Measurements from ENCODE around the gene PLSCR2.

Gene PLSCR2, protein sequence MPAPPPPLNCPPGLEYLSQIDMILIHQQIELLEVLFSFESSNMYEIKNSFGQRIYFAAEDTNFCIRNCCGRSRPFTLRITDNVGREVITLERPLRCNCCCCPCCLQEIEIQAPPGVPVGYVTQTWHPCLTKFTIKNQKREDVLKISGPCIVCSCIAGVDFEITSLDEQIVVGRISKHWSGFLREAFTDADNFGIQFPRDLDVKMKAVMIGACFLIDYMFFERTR
- total RNA-seq: 0 to 0.39 (median 0.12) reads per million in 9 experiments

DNA sequence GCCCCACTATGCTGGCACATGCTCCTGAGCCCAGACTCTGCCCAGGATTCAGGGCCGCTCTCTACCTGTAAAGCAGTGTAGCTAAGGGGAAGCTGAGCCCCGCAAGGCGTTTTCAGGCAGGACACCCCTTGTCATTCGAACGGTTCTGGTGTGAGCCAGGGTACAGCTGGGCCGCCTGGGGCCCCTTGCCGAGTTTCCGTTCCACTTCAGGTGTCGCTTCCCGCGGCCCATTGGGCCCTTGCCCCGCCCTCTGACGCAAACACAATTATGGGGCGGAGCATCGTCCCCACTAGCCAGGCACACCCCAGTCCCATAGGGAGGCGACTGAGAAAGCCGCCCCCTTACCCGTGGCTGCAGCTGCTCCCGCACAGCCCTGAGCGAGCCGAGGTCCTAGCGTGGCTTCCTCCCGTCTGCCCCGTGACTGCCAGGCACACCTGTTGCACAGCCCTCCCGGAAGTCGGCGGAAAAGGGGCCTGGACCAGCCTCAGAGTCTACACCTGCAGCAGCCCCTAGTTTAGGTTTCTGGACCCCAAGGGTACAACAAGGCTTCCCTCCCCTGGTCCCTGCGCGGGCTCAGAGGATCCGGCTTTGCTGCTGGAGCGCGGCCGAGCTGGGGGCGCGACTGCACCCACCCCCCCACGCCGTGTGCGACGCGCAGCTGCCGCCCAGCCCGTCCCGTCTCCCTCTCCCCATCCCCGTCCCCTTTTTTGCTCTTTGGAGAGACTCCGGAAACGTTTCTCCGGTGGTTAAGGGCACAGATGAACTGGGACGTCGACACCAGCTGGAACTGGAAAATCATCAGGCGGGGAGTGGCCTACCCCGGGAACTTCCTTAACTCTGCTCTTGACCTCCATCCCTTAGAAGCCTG is at the start of gene PLSCR2:
TSS of gene PLSCR2 (minus strand) at position 412 of the 868 bp plus-strand sequence. CDS start 9,657 bp downstream, outside the sequence.
- peak within 1 kb of the TSS; percentile 69 to 77 for H3K27ac Mint-ChIP-seq
- peaks cover 0 to 6% of the 10 kb centered on the region in 2 donors for H3K4me1 Mint-ChIP-seq (ENCODE audit: low read depth in 2 of 2)
- H3K27me3 Mint-ChIP-seq: peaks cover 2 to 8% of the 10 kb centered on the region in 2 donors
- H3K4me3 Mint-ChIP-seq: peak within 1 kb of the TSS; percentile 78 to 82
- no peaks in the 10 kb centered on the region for H3K36me3 Mint-ChIP-seq (ENCODE audit: insufficient read depth)
- ATAC-seq (replicated peaks) (peak; percentile 94), DNase-seq (peak; percentile 53 to 74 (median 62))
- no peaks in the 10 kb centered on the region for H3K9me3 Mint-ChIP-seq

DNA sequence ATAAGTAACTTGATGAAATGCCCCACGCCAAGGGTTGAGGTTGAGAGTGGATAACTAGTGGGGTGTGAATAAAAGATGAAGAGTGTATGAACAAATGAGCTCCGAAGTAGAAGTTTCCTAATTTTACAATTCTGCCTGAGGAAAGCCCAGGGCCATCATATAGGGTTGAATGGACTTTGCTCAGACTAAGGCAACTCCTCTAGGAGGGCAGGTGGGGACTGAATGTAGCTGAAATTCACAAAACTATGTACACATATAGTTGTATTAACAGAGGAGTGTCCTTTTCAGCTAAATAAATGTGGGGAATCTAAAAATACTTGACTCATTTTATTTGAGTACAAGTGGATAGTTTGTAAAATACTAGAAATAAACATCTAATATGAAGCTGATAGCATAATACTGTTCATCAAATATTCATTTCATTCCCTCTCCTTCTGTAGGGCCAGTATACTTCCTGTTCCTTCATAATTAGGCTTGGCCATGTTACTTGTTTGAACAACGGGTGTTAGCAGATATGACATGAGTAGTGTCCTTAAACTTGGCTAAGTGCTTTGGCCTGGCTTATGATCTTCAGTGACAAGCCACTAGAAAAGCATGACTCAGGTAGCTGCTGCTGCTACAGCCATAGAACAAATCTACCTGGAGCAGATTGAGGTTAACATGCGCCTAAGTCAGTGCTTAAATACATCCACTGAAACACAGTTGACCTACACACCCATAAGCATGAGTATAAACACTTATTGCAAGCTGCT is 48.5 kb upstream of the PLSCR2 start:
- H3K36me3 Mint-ChIP-seq (ENCODE audit: insufficient read depth): peaks cover 6% of the 10 kb centered on the region
- no peak overlapping the region for H3K4me3 Mint-ChIP-seq
- H3K27me3 Mint-ChIP-seq: no peaks in the 10 kb centered on the region
- ATAC-seq (replicated peaks) (no peak), DNase-seq (no peak)
- H3K4me1 Mint-ChIP-seq (ENCODE audit: low read depth in 2 of 2): peaks cover 0 to 9% of the 10 kb centered on the region in 2 donors
- H3K27ac Mint-ChIP-seq: no peak overlapping the region
- no peaks in the 10 kb centered on the region for H3K9me3 Mint-ChIP-seq

DNA sequence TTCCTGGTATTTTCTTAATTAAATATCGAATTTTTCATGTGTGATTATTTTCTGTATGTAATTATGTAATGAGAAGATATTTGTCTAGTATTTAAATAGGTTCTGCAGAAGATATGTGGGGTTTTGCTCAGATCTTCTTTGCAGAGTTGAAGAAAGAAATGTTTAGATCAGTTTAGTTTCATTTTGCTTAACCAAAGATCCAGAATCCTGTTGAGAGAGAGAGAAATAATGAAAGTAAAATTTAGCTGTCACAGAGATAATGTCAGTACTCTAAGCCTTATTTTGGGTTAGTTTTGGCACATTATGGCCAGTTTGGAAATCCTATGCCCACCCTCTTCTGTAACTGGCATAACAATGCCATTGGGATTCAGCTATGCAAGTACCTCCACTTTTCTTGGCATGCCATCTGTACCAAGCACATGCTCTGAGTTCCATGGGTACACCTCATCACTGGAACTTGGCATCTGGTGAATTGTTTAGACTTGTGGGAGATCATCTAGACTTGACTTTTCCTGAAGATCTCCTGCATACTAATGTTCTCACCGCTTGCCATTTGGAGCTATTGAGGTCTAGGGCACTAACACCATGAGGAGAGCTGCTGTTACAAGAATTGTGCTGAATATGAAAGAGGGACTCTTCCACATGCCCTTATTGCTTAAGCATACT is 44.2 kb upstream of the PLSCR2 start:
- Mint-ChIP-seq H3K27me3 (no peaks in the 10 kb centered on the region), H3K4me3 (no peak overlapping the region), H3K36me3 (ENCODE audit: insufficient read depth) (peaks cover 6% of the 10 kb centered on the region), H3K4me1 (ENCODE audit: low read depth in 2 of 2) (peaks cover 0 to 9% of the 10 kb centered on the region in 2 donors), H3K27ac (no peak overlapping the region), H3K9me3 (no peaks in the 10 kb centered on the region)
- DNase-seq: no peak
- ATAC-seq (replicated peaks): no peak

DNA sequence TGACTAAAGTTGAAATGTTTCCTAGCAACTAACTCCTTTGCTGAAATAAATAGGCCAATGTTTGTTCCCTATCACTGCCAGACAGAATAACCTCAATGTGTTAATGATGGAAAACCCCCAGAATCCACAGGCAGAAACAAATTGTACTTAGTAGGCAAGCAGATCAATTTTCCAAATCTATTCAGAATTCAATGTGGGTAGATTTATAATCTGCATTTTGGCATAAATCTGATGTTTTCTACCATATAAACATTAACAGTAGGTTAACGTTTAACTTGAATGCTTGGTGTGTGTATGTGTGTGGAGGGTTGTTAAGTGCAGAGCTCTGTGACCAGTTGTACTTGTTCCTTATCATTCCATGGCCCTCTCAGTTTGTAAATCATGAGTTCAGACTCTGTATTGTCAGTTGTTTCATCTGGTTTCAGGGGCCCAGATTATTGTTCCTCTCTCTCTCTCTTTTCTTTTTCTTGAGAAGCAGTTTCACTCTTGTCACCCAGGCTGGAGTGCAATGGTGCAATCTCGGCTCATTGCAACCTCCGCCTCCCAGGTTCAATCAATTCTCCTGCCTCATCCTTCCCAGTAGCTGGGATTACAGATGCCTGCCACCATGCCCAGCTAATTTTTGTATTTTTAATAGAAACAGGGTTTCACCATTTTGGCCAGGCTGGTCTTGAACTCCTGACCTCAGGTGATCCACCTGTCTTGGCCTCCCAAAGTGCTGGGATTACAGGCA is 42.2 kb upstream of the PLSCR2 start:
- Mint-ChIP-seq H3K36me3 (ENCODE audit: insufficient read depth) (peaks cover under 1% of the 10 kb centered on the region), H3K9me3 (no peaks in the 10 kb centered on the region), H3K4me1 (ENCODE audit: low read depth in 2 of 2) (peaks cover 0 to 10% of the 10 kb centered on the region in 2 donors), H3K4me3 (no peak overlapping the region), H3K27ac (peak overlapping the region in 1 of 2 donors; percentile 33), H3K27me3 (no peaks in the 10 kb centered on the region)
- ATAC-seq (replicated peaks) (no peak), DNase-seq (no peak)

DNA sequence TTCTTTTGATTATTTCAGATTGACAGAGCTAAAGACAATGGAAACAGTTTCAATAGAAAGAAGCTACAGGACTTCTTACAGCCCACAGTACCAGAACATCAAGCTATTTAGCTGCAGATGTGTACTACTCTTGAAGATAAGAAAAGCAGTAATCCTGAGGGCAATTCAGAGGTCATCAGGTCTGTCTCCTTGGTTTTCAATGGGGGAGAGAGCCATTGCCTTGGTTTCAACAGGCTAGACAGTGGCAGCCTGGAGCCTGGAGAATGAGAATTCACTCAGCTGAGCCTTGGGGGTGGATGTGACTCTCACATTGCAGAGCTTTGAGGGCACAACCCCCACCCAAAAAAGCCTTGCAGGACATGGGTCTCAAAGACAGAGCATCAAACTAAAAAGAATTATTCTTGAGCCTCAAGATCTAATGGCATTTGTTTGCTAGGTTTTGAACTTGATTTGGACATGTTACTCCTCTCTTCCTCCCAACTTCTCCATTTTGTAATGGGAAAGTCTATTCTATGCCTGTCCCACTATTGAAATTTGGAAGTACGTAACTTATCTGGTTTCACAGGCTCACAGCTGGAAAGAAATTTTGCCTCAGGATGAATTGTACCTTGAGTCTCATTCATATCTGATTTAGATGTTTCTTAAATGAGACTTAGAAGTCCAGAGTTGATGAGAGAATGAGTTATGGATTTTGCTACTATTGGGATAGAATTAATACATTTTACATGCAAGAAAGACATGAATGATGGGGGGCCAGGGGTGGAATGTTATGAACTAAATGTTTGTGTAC is 38.2 kb upstream of the PLSCR2 start:
- DNase-seq (no peak), ATAC-seq (replicated peaks) (no peak)
- no peaks in the 10 kb centered on the region for H3K36me3 Mint-ChIP-seq (ENCODE audit: insufficient read depth)
- no peaks in the 10 kb centered on the region for H3K27me3 Mint-ChIP-seq
- no peaks in the 10 kb centered on the region for H3K9me3 Mint-ChIP-seq
- H3K4me3 Mint-ChIP-seq: no peak overlapping the region
- H3K27ac Mint-ChIP-seq: no peak overlapping the region
- peaks cover 0 to 8% of the 10 kb centered on the region in 2 donors for H3K4me1 Mint-ChIP-seq (ENCODE audit: low read depth in 2 of 2)

DNA sequence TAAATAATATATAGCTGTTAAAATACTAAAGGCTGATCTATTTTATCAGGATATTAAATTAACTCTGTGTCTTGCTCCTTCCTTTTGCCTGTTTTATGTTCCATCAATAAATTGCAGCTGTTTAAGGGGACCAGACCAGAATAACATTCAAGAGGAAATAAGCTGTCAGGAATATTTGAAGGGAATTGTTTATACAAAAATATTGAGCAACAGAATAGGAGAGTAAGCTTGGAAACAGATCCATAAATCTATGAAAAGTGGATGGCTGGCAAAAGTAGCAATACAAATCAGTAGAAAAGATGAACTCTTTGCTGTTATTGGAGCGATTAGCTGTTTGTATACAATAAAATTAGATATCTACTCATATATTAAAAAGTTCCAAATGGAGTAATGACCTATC is 36.2 kb upstream of the PLSCR2 start:
- Mint-ChIP-seq H3K4me3 (no peak overlapping the region), H3K27me3 (no peaks in the 10 kb centered on the region), H3K9me3 (no peaks in the 10 kb centered on the region), H3K36me3 (ENCODE audit: insufficient read depth) (no peaks in the 10 kb centered on the region), H3K27ac (no peak overlapping the region), H3K4me1 (ENCODE audit: low read depth in 2 of 2) (peaks cover 0 to 8% of the 10 kb centered on the region in 2 donors)
- ATAC-seq (replicated peaks) (no peak), DNase-seq (no peak)

DNA sequence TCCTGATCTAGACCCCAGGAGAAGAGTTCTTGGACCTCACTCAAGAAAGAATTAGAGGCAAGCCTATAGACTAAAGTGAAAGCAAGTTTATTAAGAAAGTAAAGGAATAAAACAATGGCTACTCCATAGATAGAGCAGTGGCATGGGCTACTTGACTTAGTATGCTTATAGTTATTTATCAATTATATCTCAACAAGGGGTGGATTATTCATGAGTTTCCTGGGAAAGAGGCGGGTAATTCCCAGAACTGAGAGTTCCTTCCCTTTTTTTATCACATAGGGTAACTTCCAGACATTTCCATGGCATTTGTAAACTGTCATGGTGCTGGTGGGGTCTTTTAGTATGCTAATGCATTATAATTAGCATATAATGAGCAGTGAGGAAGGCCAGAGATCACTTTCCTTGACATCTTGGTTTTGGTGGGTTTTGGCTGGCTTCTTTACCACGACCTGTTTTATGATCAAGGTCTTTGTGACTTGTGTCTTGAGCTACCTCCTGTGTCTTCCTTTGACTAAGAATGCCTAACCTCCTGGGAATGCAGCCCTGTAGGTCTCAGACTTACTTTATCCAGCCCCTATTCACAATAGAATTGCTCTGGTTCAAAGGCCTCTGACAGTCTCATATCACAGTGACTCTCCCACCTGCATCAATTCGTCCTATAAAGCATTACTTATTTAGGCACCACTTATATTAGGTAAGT is 35.3 kb upstream of the PLSCR2 start:
- Mint-ChIP-seq H3K4me3 (no peak overlapping the region), H3K27ac (no peak overlapping the region), H3K36me3 (ENCODE audit: insufficient read depth) (no peaks in the 10 kb centered on the region), H3K9me3 (no peaks in the 10 kb centered on the region), H3K27me3 (no peaks in the 10 kb centered on the region), H3K4me1 (ENCODE audit: low read depth in 2 of 2) (peaks cover 0 to 8% of the 10 kb centered on the region in 2 donors)
- DNase-seq: no peak
- ATAC-seq (replicated peaks): no peak

DNA sequence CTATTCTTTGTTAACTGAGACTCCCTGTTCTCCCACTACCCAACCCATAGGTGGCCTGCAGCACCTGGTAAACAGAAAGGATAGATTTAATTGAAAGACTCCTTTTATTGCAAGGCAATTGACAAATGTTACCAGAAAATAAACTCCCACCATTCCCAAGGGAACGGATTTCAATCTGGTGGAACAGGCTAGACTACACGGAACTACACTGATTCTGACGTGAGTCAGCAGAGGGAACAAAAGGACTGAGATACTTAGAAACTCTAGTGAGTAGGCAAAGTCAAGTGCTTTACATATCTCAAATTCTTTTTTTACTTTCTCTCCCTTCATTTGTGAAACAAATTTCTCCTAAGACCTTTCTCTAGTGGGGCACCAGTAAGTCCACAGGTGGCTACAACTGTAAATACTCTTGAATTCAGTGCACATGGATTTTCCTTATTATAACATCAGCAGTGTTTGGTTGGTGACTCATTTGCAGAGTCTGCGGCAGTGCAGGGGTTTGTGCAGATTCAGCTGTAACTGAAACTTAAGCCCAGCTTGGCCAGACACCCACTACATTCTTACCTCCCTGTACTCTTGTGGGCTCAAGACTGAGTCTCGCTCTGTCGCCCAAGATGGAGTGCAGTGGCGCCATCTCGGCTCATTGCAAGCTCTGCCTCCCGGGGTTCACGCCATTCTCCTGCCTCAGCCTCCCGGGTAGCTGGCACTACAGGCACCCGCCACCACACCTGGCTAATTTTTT is 34.3 kb upstream of the PLSCR2 start:
- Mint-ChIP-seq H3K9me3 (no peaks in the 10 kb centered on the region), H3K27ac (no peak overlapping the region), H3K27me3 (no peaks in the 10 kb centered on the region), H3K4me3 (no peak overlapping the region), H3K4me1 (ENCODE audit: low read depth in 2 of 2) (peaks cover 0 to 8% of the 10 kb centered on the region in 2 donors), H3K36me3 (ENCODE audit: insufficient read depth) (no peaks in the 10 kb centered on the region)
- DNase-seq (no peak), ATAC-seq (replicated peaks) (no peak)

DNA sequence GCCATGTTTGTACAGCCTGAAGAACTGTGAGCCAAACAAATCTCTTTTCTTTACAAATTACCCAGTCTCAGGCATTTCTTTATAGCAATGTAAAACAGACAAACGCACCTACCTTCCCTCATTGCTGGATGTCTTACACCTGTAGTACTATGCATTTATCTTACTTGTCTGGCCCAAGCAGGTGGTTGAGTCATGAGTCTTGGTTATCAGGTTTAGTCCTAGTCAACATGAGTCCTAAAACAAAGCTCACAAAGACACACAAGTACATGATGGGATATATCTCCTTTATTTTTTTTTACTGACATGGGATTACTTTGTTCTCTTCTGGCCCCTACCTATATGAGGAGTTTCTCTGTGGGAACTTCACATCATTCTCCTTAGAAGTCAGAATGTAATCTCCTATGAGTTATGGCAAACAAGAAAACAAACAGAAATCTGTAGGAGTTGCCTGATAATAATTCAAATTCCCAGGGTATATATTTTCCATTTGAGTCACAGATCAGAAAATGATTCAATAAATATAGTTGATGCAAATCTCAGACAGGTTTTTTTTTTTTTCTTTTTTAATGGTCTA is 33.6 kb upstream of the PLSCR2 start:
- H3K4me1 Mint-ChIP-seq (ENCODE audit: low read depth in 2 of 2): peaks cover 2 to 8% of the 10 kb centered on the region in 2 donors
- ATAC-seq (replicated peaks) (no peak), DNase-seq (no peak)
- H3K27me3 Mint-ChIP-seq: no peaks in the 10 kb centered on the region
- no peak overlapping the region for H3K4me3 Mint-ChIP-seq
- H3K27ac Mint-ChIP-seq: no peak overlapping the region
- no peaks in the 10 kb centered on the region for H3K36me3 Mint-ChIP-seq (ENCODE audit: insufficient read depth)
- no peaks in the 10 kb centered on the region for H3K9me3 Mint-ChIP-seq

DNA sequence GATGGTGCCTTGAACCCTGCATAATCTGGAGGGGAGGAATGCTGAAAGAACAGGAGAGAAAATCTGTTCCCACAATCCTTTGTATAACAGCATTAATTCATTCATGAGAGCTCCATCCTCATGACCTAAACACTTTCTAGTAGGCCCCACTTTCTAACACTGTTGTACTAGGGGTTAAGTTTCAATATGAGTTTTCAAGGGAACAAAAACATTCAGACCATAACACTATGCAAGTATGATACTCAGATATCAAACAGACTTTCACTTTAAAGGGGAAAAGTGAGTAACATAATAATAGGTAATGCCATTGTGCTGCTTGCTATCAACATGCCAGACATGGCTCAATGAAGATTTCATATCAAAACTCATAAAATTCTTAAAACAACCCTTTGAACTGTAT is 32.4 kb upstream of the PLSCR2 start:
- DNase-seq (no peak), ATAC-seq (replicated peaks) (no peak)
- Mint-ChIP-seq H3K4me1 (ENCODE audit: low read depth in 2 of 2) (peaks cover 4 to 9% of the 10 kb centered on the region in 2 donors), H3K36me3 (ENCODE audit: insufficient read depth) (no peaks in the 10 kb centered on the region), H3K27ac (no peak overlapping the region), H3K4me3 (no peak overlapping the region), H3K9me3 (peaks cover 0 to 5% of the 10 kb centered on the region in 2 donors), H3K27me3 (no peaks in the 10 kb centered on the region)

DNA sequence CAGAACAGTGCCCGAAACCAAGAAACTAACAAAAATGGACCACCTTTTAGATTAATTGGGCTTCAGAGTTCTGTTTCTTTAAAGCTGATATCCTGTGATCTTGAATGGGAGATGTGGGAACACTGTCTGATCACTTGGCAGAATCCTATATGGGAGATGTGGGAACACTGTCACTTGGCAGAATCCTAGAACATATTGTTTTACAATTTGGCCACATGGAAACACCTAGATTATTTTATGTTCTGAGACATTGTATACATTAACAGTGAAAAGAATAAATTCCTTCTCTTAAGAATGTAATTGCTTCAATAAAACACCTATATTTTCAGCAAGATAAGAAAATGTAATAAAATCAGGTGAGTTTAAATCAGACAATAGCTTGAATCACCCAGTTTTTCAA is 30.3 kb upstream of the PLSCR2 start:
- Mint-ChIP-seq H3K36me3 (ENCODE audit: insufficient read depth) (no peaks in the 10 kb centered on the region), H3K27ac (no peak overlapping the region), H3K4me1 (ENCODE audit: low read depth in 2 of 2) (peaks cover 4 to 9% of the 10 kb centered on the region in 2 donors), H3K4me3 (no peak overlapping the region), H3K9me3 (peaks cover 0 to 5% of the 10 kb centered on the region in 2 donors), H3K27me3 (no peaks in the 10 kb centered on the region)
- ATAC-seq (replicated peaks) (no peak), DNase-seq (no peak)
